ENCODE measurements around the gene SLC10A2. TPM values are rescaled to one million over a fixed set of nuclear protein-coding genes. Genes with fewer than 3 reads are reported as not detected.

SLC10A2 gene
- total RNA-seq, 1 donor from 2014 or later, result not detected

- Histone ChIP-seq H3K27me3 (no peaks in the 10 kb centered on the region), H3K27ac (no peak overlapping the region), H3K4me3 (no peak overlapping the region), H3K9me3 (no peaks in the 10 kb centered on the region), H3K4me1 (no peaks in the 10 kb centered on the region), H3K36me3 (no peaks in the 10 kb centered on the region)
- TF ChIP-seq, protein P1, sequence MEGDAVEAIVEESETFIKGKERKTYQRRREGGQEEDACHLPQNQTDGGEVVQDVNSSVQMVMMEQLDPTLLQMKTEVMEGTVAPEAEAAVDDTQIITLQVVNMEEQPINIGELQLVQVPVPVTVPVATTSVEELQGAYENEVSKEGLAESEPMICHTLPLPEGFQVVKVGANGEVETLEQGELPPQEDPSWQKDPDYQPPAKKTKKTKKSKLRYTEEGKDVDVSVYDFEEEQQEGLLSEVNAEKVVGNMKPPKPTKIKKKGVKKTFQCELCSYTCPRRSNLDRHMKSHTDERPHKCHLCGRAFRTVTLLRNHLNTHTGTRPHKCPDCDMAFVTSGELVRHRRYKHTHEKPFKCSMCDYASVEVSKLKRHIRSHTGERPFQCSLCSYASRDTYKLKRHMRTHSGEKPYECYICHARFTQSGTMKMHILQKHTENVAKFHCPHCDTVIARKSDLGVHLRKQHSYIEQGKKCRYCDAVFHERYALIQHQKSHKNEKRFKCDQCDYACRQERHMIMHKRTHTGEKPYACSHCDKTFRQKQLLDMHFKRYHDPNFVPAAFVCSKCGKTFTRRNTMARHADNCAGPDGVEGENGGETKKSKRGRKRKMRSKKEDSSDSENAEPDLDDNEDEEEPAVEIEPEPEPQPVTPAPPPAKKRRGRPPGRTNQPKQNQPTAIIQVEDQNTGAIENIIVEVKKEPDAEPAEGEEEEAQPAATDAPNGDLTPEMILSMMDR (IDR thresholded peaks at IDR 0.05), result no peak
- no peak for TF ChIP-seq POLR2AphosphoS5 (IDR thresholded peaks at IDR 0.05; ENCODE audit: insufficient read depth in 1 of 2, low read depth in 1 of 2)
- no peak for TF ChIP-seq POLR2A (IDR thresholded peaks at IDR 0.05)
- intact Hi-C loops (cut with DNase I), result no loop called here
- DNase-seq (ENCODE audit: extremely low spot score in 2 of 2), result no peak
These were observed 43.9 kb downstream of the SLC10A2 start for GRCh38 chr13:103022336-103022735.

DNA sequence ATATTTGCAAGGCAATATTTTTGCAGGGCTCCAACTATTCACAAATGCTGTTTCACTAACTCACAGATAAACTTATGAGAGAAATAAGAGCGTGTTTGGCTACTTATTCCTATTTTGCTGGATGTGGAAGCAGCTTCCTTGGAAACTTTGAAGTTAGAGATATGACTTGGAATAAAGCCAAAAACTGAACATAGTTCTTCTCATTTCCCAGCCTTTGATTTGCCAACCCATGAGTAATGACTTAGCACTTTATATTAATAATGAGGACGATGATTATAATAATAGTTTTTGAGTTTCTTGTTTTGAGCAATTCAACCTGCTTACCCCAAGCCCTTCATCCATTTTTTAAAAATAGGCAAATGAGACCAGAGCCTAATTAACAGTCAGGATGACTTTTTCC is 47.7 kb downstream of the SLC10A2 start:
- Histone ChIP-seq H3K4me3 (no peak overlapping the region), H3K9me3 (no peaks in the 10 kb centered on the region), H3K27ac (no peak overlapping the region), H3K36me3 (no peaks in the 10 kb centered on the region), H3K27me3 (no peaks in the 10 kb centered on the region), H3K4me1 (no peaks in the 10 kb centered on the region)
- intact Hi-C loops (cut with DNase I), result no loop called here
- no peak for DNase-seq (ENCODE audit: extremely low spot score in 2 of 2)
- TF ChIP-seq POLR2A (IDR thresholded peaks at IDR 0.05) (no peak), POLR2AphosphoS5 (IDR thresholded peaks at IDR 0.05; ENCODE audit: insufficient read depth in 1 of 2, low read depth in 1 of 2) (no peak)
- TF ChIP-seq, protein P1 (IDR thresholded peaks at IDR 0.05), result no peak

- Histone ChIP-seq H3K36me3 (no peaks in the 10 kb centered on the region), H3K4me1 (no peaks in the 10 kb centered on the region), H3K27me3 (no peaks in the 10 kb centered on the region), H3K4me3 (no peak overlapping the region), H3K9me3 (no peaks in the 10 kb centered on the region), H3K27ac (no peak overlapping the region)
- DNase-seq (ENCODE audit: extremely low spot score in 2 of 2), result no peak
- TF ChIP-seq POLR2AphosphoS5 (IDR thresholded peaks at IDR 0.05; ENCODE audit: insufficient read depth in 1 of 2, low read depth in 1 of 2) (no peak), POLR2A (IDR thresholded peaks at IDR 0.05) (no peak)
- TF ChIP-seq, protein P1 (IDR thresholded peaks at IDR 0.05), result no peak
- intact Hi-C loops (cut with DNase I), result no loop called here
These were observed 53.6 kb downstream of the SLC10A2 start for GRCh38 chr13:103012646-103013045.

- no peak overlapping the region for H3K27ac ChIP-seq
- TF ChIP-seq POLR2A (IDR thresholded peaks at IDR 0.05), result no peak
- no peak for TF ChIP-seq POLR2AphosphoS5 (IDR thresholded peaks at IDR 0.05; ENCODE audit: insufficient read depth in 1 of 2, low read depth in 1 of 2)
- TF ChIP-seq, protein P1 (IDR thresholded peaks at IDR 0.05), result no peak
- no peak for DNase-seq (ENCODE audit: extremely low spot score in 2 of 2)
- intact Hi-C loops (cut with DNase I), result no loop called here
- H3K36me3 ChIP-seq, result no peaks in the 10 kb centered on the region
- no peak overlapping the region for H3K4me3 ChIP-seq
- H3K27me3 ChIP-seq, result no peaks in the 10 kb centered on the region
- no peaks in the 10 kb centered on the region for H3K9me3 ChIP-seq
- H3K4me1 ChIP-seq, result no peaks in the 10 kb centered on the region
These were observed 57.0 kb downstream of the SLC10A2 start for GRCh38 chr13:103009051-103009840.

DNA sequence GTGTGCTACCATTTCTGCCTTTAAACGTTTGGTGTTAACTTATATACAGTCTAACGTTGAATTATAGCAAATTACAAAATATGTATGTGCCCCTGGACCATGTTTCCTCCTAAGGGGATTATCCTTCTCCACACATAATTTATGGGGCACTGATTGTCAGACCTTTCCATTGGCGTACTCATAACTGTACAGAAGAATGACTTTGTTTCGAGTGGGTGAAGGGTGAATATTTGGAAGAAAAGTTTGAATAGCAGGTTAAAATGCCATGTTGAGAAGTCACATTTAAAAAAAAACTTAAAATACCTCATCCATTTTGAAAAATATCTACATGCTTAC is 58.8 kb downstream of the SLC10A2 start:
- Histone ChIP-seq H3K4me1 (no peaks in the 10 kb centered on the region), H3K27me3 (no peaks in the 10 kb centered on the region), H3K36me3 (no peaks in the 10 kb centered on the region), H3K9me3 (no peaks in the 10 kb centered on the region), H3K27ac (no peak overlapping the region), H3K4me3 (no peak overlapping the region)
- intact Hi-C loops (cut with DNase I), result no loop called here
- no peak for DNase-seq (ENCODE audit: extremely low spot score in 2 of 2)
- TF ChIP-seq, protein P1 (IDR thresholded peaks at IDR 0.05), result no peak
- TF ChIP-seq POLR2AphosphoS5 (IDR thresholded peaks at IDR 0.05; ENCODE audit: insufficient read depth in 1 of 2, low read depth in 1 of 2), result no peak
- no peak for TF ChIP-seq POLR2A (IDR thresholded peaks at IDR 0.05)

All from vagina (tissue), 2 donors.